Activated CD4-positive, alpha-beta T cell treated with anti-CD3 and anti-CD28 coated beads for 4 hours (primary cell): ENCODE measurements around the gene PANK2.

Source experiments
- DNase-seq, 2 donors: peaks; one replicate each; pipeline ENCODE4 v3.0.0-alpha.2; 2020

Gene PANK2

GRCh38 chr20:3902446-3902845 is 13.3 kb downstream of the PANK2 start:
- no peak for DNase-seq

GRCh38 chr20:3904224-3904623 is 15.0 kb downstream of the PANK2 start:
- no peak for DNase-seq

GRCh38 chr20:3904857-3905256 is 15.7 kb downstream of the PANK2 start:
- no peak for DNase-seq

- DNase-seq = peak; percentile 9 to 30
Measured at GRCh38 chr20:3906744-3907721, 17.8 kb downstream of the PANK2 start.

- no peak for DNase-seq
Measured at GRCh38 chr20:3908667-3909066, 19.5 kb downstream of the PANK2 start.

- DNase-seq = no peak
Measured at GRCh38 chr20:3909952-3910366, 20.8 kb downstream of the PANK2 start.

- no peak for DNase-seq
Measured at GRCh38 chr20:3910853-3911252, 21.7 kb downstream of the PANK2 start.

- DNase-seq = no peak
Measured at GRCh38 chr20:3911956-3912355, 22.8 kb downstream of the PANK2 start.

- no peak for DNase-seq
Measured at GRCh38 chr20:3914446-3914845, 25.3 kb downstream of the PANK2 start.

GRCh38 chr20:3915691-3916090 is 26.5 kb downstream of the PANK2 start:
- no peak for DNase-seq

- no peak for DNase-seq
Measured at GRCh38 chr20:3916364-3916763, 27.2 kb downstream of the PANK2 start.

- no peak for DNase-seq
Measured at GRCh38 chr20:3919352-3919751, 30.2 kb downstream of the PANK2 start.

- DNase-seq = no peak
Measured at GRCh38 chr20:3922223-3922982, 33.2 kb downstream of the PANK2 start.

GRCh38 chr20:3922983-3923339 is 33.8 kb downstream of the PANK2 start:
- no peak for DNase-seq

GRCh38 chr20:3923818-3924217 is 34.6 kb downstream of the PANK2 start:
- DNase-seq = no peak

GRCh38 chr20:3924304-3925112 is 35.3 kb downstream of the PANK2 start:
- DNase-seq = no peak

- DNase-seq = no peak
Measured at GRCh38 chr20:3925113-3925695, 36.0 kb downstream of the PANK2 start.

GRCh38 chr20:3925899-3926638 is 36.9 kb downstream of the PANK2 start:
- no peak for DNase-seq

GRCh38 chr20:3927486-3928291 is 38.5 kb downstream of the PANK2 start:
- DNase-seq = no peak

GRCh38 chr20:3929713-3930060 is 40.5 kb downstream of the PANK2 start:
- no peak for DNase-seq
